K562 (cell line): ENCODE results near the gene ZNF318. TPM values are rescaled to one million over a fixed set of nuclear protein-coding genes. Genes with fewer than 3 reads are reported as not detected.

ENCODE experiments used
- ARID1B ChIP-seq: fragments of 450-650 bp; IDR thresholded peaks from 2 replicates; pipeline ENCODE4 v1.6.1; 2016; ENCODE audit warnings: antibody characterized with exemption, mild to moderate bottlenecking, inconsistent platforms
- BCOR ChIP-seq: fragments of 450-650 bp; IDR thresholded peaks from 2 replicates; pipeline ENCODE4 v1.6.1; 2016
- CHD4 ChIP-seq: fragments of 200-600 bp; sonication (generic); IDR thresholded peaks from 3 replicates; pipeline ENCODE4 v1.6.1; 2012; ENCODE audit warnings: low read depth, mild to moderate bottlenecking, mixed read lengths, low read length, inconsistent platforms; ENCODE audit not compliant: insufficient read depth, insufficient replicate concordance, poor library complexity, severe bottlenecking
- CREB3 ChIP-seq: fragments of 450-650 bp; conservative IDR thresholded peaks from 2 replicates; pipeline ENCODE4 v1.6.1; 2016; ENCODE audit warnings: missing genetic modification characterization, low read depth, mild to moderate bottlenecking, missing compliant biosample characterization, moderate library complexity
- CREM ChIP-seq: IDR thresholded peaks from 2 replicates; pipeline ENCODE4 v1.6.1; 2014; ENCODE audit warnings: antibody characterized with exemption, low read depth
- CXXC5 ChIP-seq: fragments of 250-450 bp; sonication (Bioruptor Pico); IDR thresholded peaks from 2 replicates; pipeline ENCODE4 v1.8.0; 2022; ENCODE audit warnings: inconsistent platforms, mild to moderate bottlenecking, moderate library complexity
- EWSR1 ChIP-seq: fragments of 450-650 bp; IDR thresholded peaks from 2 replicates; pipeline ENCODE4 v1.6.1; 2018; ENCODE audit warnings: borderline replicate concordance, mild to moderate bottlenecking, low read depth, moderate library complexity; ENCODE audit not compliant: partially characterized antibody
- HNRNPH1 ChIP-seq: fragments of 200-400 bp; formaldehyde crosslinking; optimal IDR thresholded peaks from 2 replicates; pipeline ENCODE3; 2017; ENCODE audit warnings: low read depth, mild to moderate bottlenecking, low read length, moderate library complexity
- IFI16 ChIP-seq: fragments of 250-450 bp; sonication (Bioruptor Pico); IDR thresholded peaks from 2 replicates; pipeline ENCODE4 v2.1.2; 2022; ENCODE audit warnings: mild to moderate bottlenecking, inconsistent platforms
- KLF10 ChIP-seq: fragments of 250-450 bp; sonication (Bioruptor Pico); IDR thresholded peaks from 2 replicates; pipeline ENCODE4 v1.6.1; 2021; ENCODE audit warnings: matching md5 sums
- MTA3 ChIP-seq: fragments of 450-650 bp; formaldehyde crosslinking; IDR thresholded peaks from 2 replicates; pipeline ENCODE4 v1.6.1; 2017; ENCODE audit warnings: mild to moderate bottlenecking, borderline replicate concordance
- NFIX ChIP-seq: fragments of 250-450 bp; sonication (Bioruptor Pico); IDR thresholded peaks from 2 replicates; pipeline ENCODE4 v1.4.0; 2020; ENCODE audit warnings: low read depth, mild to moderate bottlenecking, moderate library complexity
- NUFIP1 ChIP-seq: fragments of 450-650 bp; IDR thresholded peaks from 2 replicates; pipeline ENCODE4 v1.6.1; 2018; ENCODE audit not compliant: partially characterized antibody
- PRMT5 ChIP-seq: sonication (generic); formaldehyde crosslinking; IDR thresholded peaks from 2 replicates; pipeline ENCODE4 v1.5.0; 2020; ENCODE audit warnings: missing genetic modification reagents
- RUNX1 ChIP-seq: sonication (generic); IDR thresholded peaks from 2 replicates; pipeline ENCODE4 v1.6.1; 2016; ENCODE audit warnings: antibody characterized with exemption, low read depth
- SIN3B ChIP-seq: fragments of 450-650 bp; IDR thresholded peaks from 2 replicates; pipeline ENCODE4 v1.6.1; 2017; ENCODE audit warnings: low read depth, mild to moderate bottlenecking, moderate library complexity
- SNAPC5 ChIP-seq: fragments of 250-450 bp; sonication (Bioruptor Pico); IDR thresholded peaks from 2 replicates; pipeline ENCODE4 v1.8.0; 2021; ENCODE audit warnings: moderate library complexity, mild to moderate bottlenecking, inconsistent platforms
- TAF1 ChIP-seq: IDR thresholded peaks from 2 replicates; pipeline ENCODE4 v1.6.1; 2011; ENCODE audit warnings: mild to moderate bottlenecking, low read length, moderate library complexity; ENCODE audit not compliant: insufficient read depth, control insufficient read depth, severe bottlenecking; ENCODE audit errors: extremely low read depth
- TEAD1 ChIP-seq, 2 experiments: fragments of 450-650 bp in 1 of 2; sonication (generic) in 1 of 2; formaldehyde crosslinking; IDR thresholded peaks; 2 replicates each; pipeline versions ENCODE4 v1.4.0 to v1.8.0; 2020 to 2022; ENCODE audit warnings: mild to moderate bottlenecking in 2 of 2, missing genetic modification reagents in 1 of 2
- ZBED1 ChIP-seq: IDR thresholded peaks from 2 replicates; pipeline ENCODE4 v1.6.1; 2014
- ZNF165 ChIP-seq: fragments of 250-450 bp; sonication (Bioruptor Pico); IDR thresholded peaks from 2 replicates; pipeline ENCODE4 v1.4.0; 2020; ENCODE audit warnings: borderline replicate concordance
- ZNF436 ChIP-seq: fragments of 250-450, 450-650 bp; sonication (Bioruptor Pico); formaldehyde crosslinking; IDR thresholded peaks from 2 replicates; pipeline ENCODE4 v1.7.0; 2020; ENCODE audit warnings: mild to moderate bottlenecking
- polyA plus RNA-seq, 8 experiments: library from polyadenylated mRNA; depleted of rRNA in 4 of 8; stranded (reverse) in 5 of 8; unstranded in 3 of 8; fragments of >200 nt; fragmentation: Nextera tagmentation in 2 of 8; fragmentation: Illumina TruSeq in 1 of 8; extraction: Ambion mirVana in 2 of 8; extraction: Trizol in 1 of 8; gene quantifications; 2 replicates each; pipeline versions ENCODE4 v1.2.1 to v1.2.3, GENCODE V29; 2011 to 2014; ENCODE audit warnings: inconsistent platforms in 1 of 8, missing spikeins in 1 of 8
- total RNA-seq, 7 experiments: library from RNA; depleted of rRNA in 6 of 7; stranded (reverse); fragments of >200 nt in 6 of 7; fragmentation: Illumina TruSeq in 2 of 7; extraction: Trizol in 2 of 7; gene quantifications; 2 replicates each; pipeline versions ENCODE4 v1.2.1 to v1.2.3, GENCODE V29; 2011 to 2021; ENCODE audit warnings: low replicate concordance in 1 of 7
- TF ChIP-seq, protein P1 (sequence below): fragments of 450-650 bp; IDR thresholded peaks from one replicate; pipeline ENCODE4 v1.6.1; 2018; ENCODE audit warnings: mild to moderate bottlenecking, moderate library complexity; ENCODE audit not compliant: partially characterized antibody
- TF ChIP-seq, protein P2 (sequence below): IDR thresholded peaks from 2 replicates; pipeline ENCODE4 v1.6.1; 2011; ENCODE audit warnings: borderline replicate concordance, low read depth, mild to moderate bottlenecking, moderate library complexity, low read length; ENCODE audit not compliant: insufficient read depth, poor library complexity, severe bottlenecking
- TF ChIP-seq, protein P3 (sequence below): sonication (generic); formaldehyde crosslinking; IDR thresholded peaks from 2 replicates; pipeline ENCODE4 v1.9.0; 2022; ENCODE audit warnings: mild to moderate bottlenecking, missing genetic modification reagents

Gene ZNF318
- total and polyA plus RNA-seq, 9 of the 15 experiments (the other 6 are each of a cell fraction or from before 2014, with no cell fraction given): 3.2 to 19.0 (median 9.2) TPM

- TF ChIP-seq, protein P1, sequence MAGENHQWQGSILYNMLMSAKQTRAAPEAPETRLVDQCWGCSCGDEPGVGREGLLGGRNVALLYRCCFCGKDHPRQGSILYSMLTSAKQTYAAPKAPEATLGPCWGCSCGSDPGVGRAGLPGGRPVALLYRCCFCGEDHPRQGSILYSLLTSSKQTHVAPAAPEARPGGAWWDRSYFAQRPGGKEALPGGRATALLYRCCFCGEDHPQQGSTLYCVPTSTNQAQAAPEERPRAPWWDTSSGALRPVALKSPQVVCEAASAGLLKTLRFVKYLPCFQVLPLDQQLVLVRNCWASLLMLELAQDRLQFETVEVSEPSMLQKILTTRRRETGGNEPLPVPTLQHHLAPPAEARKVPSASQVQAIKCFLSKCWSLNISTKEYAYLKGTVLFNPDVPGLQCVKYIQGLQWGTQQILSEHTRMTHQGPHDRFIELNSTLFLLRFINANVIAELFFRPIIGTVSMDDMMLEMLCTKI: no peak
- TF ChIP-seq PRMT5 (CRISPR knock-in tag) (no peak), CREM (peak; percentile 35; the same call in 1 of the 2 replicates), ARID1B (peak; percentile 48; the same call in 1 of the 2 replicates), MTA3 (no peak), ZNF436 (no peak), HNRNPH1 (no peak), SIN3B (no peak), CXXC5 (CRISPR knock-in tag) (peak; percentile 31; the same call in 1 of the 2 replicates), ZBED1 (0 out of 2 replicates have a peak, but pooled peaks have one; percentile 47), SNAPC5 (CRISPR knock-in tag) (no peak), NUFIP1 (no peak), BCOR (peak; percentile 48; the same call in 1 of the 2 replicates), KLF10 (CRISPR knock-in tag) (no peak), NFIX (no peak), RUNX1 (0 out of 2 replicates have a peak, but pooled peaks have one; percentile 42), TEAD1 (CRISPR knock-in tag; IDR thresholded peaks at IDR 0.05) (peak in 1 of 2 experiments; percentile 59; a peak in 2 of 4 replicates), ZNF165 (CRISPR knock-in tag) (no peak), IFI16 (CRISPR knock-in tag) (no peak), CREB3 (tag) (no peak), EWSR1 (no peak), CHD4 (no peak), TAF1 (no peak)
- TF ChIP-seq, protein P2, sequence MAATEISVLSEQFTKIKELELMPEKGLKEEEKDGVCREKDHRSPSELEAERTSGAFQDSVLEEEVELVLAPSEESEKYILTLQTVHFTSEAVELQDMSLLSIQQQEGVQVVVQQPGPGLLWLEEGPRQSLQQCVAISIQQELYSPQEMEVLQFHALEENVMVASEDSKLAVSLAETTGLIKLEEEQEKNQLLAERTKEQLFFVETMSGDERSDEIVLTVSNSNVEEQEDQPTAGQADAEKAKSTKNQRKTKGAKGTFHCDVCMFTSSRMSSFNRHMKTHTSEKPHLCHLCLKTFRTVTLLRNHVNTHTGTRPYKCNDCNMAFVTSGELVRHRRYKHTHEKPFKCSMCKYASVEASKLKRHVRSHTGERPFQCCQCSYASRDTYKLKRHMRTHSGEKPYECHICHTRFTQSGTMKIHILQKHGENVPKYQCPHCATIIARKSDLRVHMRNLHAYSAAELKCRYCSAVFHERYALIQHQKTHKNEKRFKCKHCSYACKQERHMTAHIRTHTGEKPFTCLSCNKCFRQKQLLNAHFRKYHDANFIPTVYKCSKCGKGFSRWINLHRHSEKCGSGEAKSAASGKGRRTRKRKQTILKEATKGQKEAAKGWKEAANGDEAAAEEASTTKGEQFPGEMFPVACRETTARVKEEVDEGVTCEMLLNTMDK: no peak
- TF ChIP-seq, protein P3, sequence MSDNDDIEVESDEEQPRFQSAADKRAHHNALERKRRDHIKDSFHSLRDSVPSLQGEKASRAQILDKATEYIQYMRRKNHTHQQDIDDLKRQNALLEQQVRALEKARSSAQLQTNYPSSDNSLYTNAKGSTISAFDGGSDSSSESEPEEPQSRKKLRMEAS (CRISPR knock-in tag): no peak
These were observed 22.1 kb upstream of the ZNF318 start (continued) for GRCh38 chr6:43391440-43392031.
